ENCODE data around the gene RPN1.
"Not testable (repeated sequence)": the region's sequence is repeated elsewhere in the genome, so short reads cannot be mapped to it uniquely, and the experiment has no call there.

Gene RPN1

DNA sequence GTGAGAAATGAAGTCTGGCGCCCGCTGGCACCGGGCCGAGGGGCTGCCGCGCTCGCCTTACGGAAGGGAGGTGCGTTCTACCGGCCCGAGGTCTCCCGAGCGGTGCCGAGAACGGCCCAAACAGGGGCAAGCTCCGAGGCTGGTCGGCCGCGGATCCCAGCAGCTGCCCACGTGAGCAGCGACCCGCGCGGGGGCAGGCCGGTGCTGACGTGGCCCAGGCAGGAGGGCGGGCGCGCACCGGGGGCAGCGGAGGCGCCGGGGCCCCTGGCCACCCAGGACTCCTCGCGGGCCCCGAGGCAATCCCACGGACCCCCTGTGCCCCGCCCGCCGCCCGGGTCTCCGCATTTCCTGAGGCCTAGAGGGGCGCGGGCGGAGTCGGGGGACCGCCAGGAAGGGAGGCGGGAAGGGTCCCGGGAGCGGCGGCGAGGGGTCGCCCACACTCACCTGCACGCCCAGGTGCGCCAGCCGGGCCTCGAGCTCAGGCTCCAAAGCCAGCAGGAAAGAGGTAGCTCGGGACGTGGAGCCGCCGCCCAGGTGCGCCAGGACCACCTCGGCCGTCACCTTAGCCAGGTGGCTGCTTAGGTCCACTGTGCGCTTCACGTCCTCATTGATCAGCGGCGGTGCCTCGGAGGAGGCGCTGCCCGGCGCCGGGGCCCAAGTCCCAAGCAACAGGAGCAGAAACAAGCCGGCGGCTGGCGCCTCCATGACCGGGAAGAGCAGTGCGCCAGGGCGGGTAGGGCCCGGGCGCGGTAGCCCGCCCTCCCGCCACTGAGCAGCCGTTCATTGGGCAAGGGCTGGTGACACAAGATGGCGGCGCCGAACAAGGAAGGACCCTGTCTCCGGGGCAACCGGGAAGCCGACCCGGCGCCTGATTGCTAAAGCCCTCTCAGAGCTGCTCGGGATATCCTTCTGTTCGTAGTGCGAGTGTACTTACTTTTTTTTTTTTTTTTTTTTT lies at the start of gene RPN1:
RPN1 (minus strand) TSS at position 723 of the 955 bp plus-strand sequence; CDS start at position 705, 18 bp downstream.
- peak; percentile 95 to 96 for DNase-seq

DNA sequence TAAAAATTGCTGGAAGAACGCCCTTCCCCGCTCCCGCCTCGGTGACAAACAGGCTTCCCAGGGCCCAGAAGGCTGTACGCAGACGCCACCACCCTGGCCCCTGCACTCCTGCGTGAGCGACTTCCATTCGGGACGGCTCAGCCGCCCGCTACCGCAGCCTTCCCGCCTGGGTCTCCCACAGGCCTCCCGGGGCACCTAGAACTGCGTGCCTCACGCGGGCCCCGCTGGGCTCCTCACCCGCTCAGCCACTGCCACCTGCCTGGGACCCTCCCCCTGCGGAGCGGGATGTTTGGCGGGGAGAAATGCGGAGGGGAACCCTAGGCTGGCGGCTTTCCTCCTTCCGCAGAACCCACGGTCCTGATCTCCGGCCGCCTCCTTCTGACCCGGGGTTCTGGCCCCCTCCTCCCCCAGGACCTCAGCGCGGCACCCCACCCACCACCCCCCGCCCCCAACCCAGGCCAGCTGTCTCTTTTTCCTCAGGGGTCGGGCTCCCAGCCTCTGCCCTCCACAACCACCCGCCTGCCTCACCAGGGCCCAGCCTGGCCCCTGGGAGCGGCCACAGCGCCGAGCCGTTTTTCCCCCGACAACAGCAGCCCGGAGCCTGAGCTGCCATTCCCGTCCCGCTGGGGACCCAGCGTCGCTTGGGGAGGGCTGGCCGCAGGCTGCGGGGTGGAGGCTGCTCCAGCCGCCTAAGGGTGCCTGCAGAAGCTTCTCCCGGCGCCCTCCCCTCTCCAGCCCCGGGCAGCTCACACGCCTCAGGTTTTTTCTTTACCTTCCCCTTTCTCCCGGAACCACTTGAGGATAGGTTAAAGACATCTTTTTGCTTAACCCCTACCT lies 47.8 kb upstream of the RPN1 start:
- DNase-seq: no peak

- DNase-seq: no peak
Observed at GRCh38 chr3:128697341-128697740, 46.7 kb upstream of the RPN1 start.

GRCh38 chr3:128693696-128694095 lies 43.1 kb upstream of the RPN1 start:
- no peak for DNase-seq

DNA sequence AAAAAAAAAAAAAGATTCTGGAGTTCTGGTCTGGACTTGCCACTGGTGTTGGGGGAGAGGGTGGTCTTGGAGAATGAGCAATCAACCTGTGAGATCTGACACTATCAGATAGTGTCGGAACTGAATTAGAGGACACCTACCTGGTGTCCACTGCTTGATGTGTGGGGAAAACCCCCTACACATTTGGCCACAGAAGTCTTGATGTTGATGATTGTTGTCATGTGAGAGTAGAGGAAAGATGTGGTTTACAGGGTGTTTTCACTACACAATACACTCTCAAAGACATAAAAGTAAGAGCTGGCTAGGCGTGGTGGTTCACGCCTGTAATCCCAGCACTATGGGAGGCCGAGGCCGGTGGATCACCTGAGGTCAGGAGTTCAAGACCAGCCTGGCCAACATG lies 38.4 kb upstream of the RPN1 start:
- no peak for DNase-seq

- DNase-seq: no peak
Observed at GRCh38 chr3:128686465-128686864, 35.8 kb upstream of the RPN1 start.

GRCh38 chr3:128684986-128685726 lies 34.5 kb upstream of the RPN1 start:
- no peak for DNase-seq

- no peak for DNase-seq
Observed at GRCh38 chr3:128683957-128684356, 33.3 kb upstream of the RPN1 start.

- DNase-seq: no peak
Observed at GRCh38 chr3:128681369-128681829, 30.8 kb upstream of the RPN1 start.

GRCh38 chr3:128680603-128681368 lies 30.2 kb upstream of the RPN1 start:
- peak; percentile 99 for DNase-seq

DNA sequence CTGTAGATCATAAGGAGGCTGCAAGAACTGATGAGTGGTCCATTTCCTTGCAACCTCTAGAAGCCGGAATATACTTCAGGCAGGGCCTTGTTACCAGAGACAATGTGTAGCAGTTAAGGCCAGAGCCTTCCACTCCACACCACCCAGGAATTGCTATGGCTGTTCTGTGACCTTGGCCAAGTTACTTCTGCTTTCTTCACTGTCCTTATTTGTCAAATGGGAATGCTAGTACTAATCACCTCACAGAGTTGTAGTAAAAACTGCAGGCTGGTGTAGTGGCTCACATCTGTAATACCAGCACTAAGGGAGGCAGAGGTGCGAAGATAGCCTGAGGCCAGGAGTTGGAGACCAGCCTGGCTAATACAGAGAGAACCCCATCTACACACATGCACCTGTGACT lies 28.7 kb upstream of the RPN1 start:
- no peak for DNase-seq

- DNase-seq: not testable (repeated sequence)
Observed at GRCh38 chr3:128675802-128676201, 25.2 kb upstream of the RPN1 start.

GRCh38 chr3:128674161-128674784 lies 23.7 kb upstream of the RPN1 start:
- DNase-seq: no peak

DNA sequence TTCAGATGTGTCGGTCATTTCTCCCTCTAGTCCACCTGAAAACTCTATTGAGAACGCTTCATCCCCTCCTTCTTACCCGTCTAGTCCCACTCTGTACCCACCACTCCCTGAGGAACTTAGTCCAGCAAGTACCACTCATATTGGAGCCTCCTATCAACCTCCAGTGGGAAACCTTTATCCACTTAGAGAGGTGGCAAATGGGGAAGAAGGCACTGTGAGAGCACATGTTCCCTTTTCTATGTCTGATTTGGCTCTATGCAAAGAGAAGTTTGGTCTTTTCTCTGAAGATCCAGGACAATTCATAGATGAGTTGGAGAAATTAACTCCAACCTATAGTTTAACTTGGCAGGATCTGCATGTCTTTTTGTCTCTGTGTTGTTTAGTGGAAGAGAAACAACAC lies 17.0 kb upstream of the RPN1 start:
- DNase-seq: no peak

- no peak for DNase-seq
Observed at GRCh38 chr3:128665362-128666021, 14.9 kb upstream of the RPN1 start.

GRCh38 chr3:128663151-128663550 lies 12.5 kb upstream of the RPN1 start:
- no peak for DNase-seq

GRCh38 chr3:128655531-128655930 lies 4.9 kb upstream of the RPN1 start:
- no peak for DNase-seq

GRCh38 chr3:128653993-128654805 lies 3.6 kb upstream of the RPN1 start:
- not testable (repeated sequence) for DNase-seq

DNA sequence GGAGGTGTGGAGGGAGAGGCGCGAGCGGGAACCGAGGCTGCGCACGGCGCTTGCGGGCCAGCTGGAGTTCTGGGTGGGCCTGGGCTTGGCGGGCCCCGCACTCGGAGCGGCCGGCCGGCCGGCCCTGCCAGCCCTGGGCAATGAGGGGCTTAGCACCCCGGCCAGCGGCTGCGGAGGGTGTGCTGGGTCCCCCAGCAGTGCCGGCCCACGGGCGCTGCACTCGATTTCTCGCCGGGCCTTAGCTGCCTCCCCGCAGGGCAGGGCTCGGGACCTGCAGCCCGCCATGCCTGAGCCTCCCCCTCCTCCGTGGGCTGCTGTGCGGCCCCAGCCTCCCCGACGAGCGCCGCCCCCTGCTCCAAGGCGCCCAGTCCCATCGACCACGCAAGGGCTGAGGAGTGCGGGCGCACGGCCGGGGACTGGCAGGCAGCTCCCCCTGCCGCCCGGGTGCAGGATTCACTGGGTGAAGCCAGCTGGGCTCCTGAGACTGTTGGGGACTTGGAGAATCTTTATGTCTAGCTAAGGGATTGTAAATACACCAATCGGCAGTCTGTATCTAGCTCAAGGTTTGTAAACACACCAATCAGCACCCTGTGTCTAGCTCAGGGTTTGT lies 2.9 kb upstream of the RPN1 start:
- peak; percentile 36 to 49 for DNase-seq
